ENCODE results near the gene PLXNB2.

- no peak for TF ChIP-seq CTCF (IDR thresholded peaks at IDR 0.05)
- TF ChIP-seq POLR2A (IDR thresholded peaks at IDR 0.05) = no peak
Observed at GRCh38 chr22:50248196-50249081, 59.0 kb downstream of the PLXNB2 start.
